Epithelial cell of esophagus (primary cell): ENCODE results near the gene CACNA2D1.

Source experiments
- DNase-seq: peaks from one replicate; pipeline ENCODE4 v3.0.0; 2010; ENCODE audit warnings: low read depth
- H3K4me3 ChIP-seq: 2 replicates; pipeline ENCODE4 v1.5.1; 2011; ENCODE audit warnings: mild to moderate bottlenecking, low read length, control low read depth
- TF ChIP-seq, protein P1 (sequence below): IDR thresholded peaks from 2 replicates; pipeline ENCODE4 v1.5.1; 2011; ENCODE audit warnings: low read depth, mild to moderate bottlenecking, low read length, control low read depth, inconsistent platforms; ENCODE audit not compliant: insufficient read depth; ENCODE audit errors: missing control alignments

CACNA2D1 gene

DNA sequence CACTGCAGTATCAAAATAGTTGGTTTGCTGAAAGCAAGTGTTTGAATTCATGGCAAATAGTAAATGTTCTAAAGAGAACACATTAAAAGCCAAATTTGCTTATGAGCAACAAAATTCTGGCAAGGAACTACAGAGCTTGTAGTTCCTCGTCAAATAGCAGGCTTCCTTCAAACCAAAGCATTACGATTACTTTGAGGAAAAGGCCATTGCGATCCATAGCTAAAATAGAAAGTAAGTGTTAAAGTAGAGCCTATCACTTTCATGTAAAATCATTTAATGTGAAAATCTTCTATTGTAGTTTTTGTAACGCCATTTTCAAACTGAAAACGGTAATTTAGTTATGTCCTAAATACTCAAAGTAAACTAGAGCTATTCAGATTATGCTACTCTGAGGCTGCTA lies 20.1 kb downstream of the CACNA2D1 start:
- H3K4me3 ChIP-seq, result no peak overlapping the region
- DNase-seq, result no peak
- TF ChIP-seq, protein P1, sequence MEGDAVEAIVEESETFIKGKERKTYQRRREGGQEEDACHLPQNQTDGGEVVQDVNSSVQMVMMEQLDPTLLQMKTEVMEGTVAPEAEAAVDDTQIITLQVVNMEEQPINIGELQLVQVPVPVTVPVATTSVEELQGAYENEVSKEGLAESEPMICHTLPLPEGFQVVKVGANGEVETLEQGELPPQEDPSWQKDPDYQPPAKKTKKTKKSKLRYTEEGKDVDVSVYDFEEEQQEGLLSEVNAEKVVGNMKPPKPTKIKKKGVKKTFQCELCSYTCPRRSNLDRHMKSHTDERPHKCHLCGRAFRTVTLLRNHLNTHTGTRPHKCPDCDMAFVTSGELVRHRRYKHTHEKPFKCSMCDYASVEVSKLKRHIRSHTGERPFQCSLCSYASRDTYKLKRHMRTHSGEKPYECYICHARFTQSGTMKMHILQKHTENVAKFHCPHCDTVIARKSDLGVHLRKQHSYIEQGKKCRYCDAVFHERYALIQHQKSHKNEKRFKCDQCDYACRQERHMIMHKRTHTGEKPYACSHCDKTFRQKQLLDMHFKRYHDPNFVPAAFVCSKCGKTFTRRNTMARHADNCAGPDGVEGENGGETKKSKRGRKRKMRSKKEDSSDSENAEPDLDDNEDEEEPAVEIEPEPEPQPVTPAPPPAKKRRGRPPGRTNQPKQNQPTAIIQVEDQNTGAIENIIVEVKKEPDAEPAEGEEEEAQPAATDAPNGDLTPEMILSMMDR, result no peak

DNA sequence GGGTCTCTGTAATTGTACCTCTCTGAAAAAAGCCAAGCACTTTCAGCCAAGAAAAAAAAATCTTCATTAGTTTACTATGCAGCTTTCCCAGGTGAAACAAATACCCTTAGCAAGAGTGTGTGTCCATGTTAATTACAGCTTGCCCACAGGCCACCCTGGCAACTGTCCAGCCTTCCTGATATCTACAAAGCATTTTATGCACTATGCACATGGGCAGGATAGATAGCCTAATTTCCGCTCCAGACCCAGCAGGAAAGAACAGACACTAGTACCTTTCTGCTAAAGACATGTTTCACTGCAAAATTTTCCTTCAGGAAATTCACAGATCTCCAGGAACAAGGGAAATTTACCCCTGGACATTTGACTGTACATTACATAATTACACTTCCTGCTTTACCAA lies 24.4 kb downstream of the CACNA2D1 start:
- TF ChIP-seq, protein P1, result no peak
- no peak overlapping the region for H3K4me3 ChIP-seq
- no peak for DNase-seq

DNA sequence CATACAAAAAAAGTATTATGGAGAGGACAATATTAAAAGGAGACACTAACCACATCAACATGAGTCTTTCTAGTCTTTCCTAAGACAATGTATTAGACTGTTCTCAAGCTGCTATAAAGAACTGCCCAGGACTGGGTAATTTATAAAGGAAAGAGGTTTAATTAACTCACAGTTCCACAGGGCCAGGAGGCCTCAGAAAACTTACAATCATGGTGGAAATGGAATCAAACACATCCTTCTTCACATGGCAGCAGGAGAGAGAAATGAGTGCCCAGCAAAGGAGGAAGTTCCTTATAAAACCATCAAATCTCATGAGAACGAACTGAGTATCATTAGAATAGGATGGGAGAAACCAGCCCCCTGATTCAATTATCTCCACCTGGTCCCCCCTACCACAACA lies 25.7 kb downstream of the CACNA2D1 start:
- TF ChIP-seq, protein P1, result no peak
- no peak overlapping the region for H3K4me3 ChIP-seq
- no peak for DNase-seq

DNA sequence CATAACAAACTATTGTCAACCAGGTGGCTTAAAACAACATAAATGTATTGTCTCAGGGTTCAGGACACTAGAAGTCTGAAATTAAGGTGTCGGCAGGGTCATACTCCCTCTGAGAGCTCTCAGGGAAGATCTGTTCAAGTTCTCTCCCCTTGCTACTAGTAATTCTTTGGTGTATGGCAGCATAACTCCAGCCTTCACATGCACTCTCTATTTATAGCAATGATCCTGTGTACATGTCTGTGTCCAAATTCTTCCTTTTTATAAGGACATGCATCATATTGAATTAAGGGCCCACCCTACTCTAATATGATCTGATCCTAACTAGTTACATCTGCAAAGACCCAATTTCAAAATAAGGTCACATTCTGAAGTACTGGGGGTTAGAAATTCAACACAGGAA lies 27.2 kb downstream of the CACNA2D1 start:
- no peak overlapping the region for H3K4me3 ChIP-seq
- TF ChIP-seq, protein P1, result no peak
- DNase-seq, result no peak

DNA sequence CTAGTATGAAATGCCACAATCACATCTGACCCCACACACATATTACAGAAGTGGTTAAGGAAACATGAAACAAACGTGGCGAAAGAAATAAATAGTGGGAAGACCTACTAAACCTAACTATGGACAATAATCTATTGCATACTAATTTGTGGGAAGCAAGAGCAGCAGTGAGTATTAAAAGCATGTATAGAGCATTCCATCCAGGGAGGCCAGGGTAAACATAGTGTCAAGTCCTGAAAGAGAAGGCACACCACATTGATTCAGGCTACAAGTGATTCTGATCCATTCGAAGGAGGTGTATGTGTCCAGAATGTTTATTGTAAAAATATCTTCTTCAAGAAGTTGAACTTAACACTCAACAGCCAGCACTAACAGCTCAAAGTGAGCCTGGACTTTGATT lies 29.2 kb downstream of the CACNA2D1 start:
- DNase-seq, result no peak
- TF ChIP-seq, protein P1, result no peak
- H3K4me3 ChIP-seq, result no peak overlapping the region

DNA sequence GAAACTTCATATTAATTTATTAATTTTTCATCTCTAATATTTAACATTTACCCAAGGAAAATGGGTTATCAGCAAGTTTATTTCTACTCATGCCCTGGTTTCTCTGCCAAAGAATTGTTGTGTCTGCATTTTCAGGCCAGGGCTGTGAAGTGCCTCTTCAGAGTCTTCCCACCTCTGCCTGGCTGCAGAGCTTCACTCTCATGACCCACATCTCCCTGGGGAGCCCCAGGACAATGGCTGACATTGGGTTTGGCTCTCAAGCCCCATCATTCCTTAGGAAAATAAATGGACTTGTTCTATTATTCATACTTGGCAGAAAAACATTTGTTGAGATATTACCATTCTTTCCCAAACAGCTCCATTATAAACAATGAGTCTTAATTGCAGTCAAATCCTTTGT lies 30.3 kb downstream of the CACNA2D1 start:
- H3K4me3 ChIP-seq, result no peak overlapping the region
- TF ChIP-seq, protein P1, result no peak
- no peak for DNase-seq

DNA sequence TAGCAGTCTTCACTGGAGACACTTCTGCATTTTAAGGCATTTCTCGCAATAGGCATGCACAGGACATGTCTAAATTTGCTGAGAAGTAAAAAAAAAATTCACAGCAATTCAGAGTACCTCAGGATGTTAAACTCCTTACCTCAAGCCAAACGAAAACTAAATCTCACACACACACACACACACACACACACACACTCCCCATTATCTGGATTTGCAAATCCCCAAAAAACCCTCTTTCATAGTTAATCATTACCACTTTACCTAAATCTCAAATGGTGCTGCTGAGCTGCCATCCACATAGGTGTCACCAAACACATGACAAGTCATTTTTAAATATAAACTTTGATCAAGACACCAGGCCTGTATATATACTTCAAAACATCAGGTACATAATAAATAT lies 31.8 kb downstream of the CACNA2D1 start:
- DNase-seq, result no peak
- H3K4me3 ChIP-seq, result no peak overlapping the region
- TF ChIP-seq, protein P1, result no peak
